ENCODE measurements around the gene SLC12A8.

Gene SLC12A8

DNA sequence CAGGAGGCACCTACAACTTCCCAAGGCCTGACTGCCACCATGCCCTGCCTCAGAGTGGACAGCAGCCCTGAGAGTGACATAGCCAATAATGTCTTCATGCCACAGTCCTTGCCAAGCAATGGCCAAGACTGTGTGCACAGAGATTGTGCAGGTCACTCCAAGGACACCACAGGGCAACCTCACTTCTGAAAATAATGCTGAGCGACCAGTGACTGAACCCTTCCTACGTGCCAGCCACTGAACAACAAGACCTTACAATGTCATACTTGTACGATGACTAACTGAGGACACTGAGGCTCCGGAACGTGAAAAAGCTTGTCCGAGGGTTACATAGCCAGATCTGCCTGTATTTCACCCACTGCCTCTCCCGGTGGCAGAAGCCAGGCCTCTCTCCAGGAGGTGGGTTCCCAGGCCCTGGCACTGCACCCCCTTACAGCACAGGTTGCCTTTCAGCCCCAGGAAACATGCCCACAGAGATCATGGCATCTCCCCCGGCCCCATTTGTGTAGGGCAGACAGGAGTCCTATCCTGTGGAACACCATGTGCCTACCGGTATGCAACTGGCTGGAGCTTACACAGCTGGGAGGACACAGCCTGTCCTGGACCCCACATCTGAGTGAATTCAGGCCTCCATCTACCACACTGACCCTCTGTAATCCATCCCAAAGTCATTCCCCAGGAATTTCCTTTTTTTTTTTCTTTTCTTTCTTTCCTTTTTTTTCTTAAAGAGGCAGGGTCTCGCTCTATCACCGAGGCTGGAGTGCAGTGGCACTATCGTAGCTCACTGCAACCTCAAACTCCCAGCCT, 72.3 kb downstream of the SLC12A8 start:
- peak; percentile 77 for DNase-seq (ENCODE audit: low read depth, low spot score)

DNA sequence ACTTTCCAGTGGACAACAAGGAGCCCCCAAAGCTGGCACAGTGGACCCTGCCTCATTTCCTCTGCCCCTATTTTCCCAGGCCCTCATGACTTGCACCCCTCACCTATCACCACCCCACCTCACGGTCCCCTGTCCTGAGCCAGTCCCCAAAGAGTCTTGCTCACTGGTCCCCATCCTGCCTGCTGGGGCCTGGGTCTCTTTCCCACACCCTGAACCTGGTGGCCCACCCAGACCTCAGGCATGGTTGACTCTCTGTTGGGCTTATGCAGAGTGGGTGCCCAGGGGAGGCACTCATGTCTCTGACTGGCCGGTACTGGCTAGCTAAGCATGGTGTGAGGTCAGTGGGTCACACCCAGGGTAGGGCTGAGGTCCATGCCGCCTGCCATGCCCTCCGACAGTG, 73.2 kb downstream of the SLC12A8 start:
- no peak for DNase-seq (ENCODE audit: low read depth, low spot score)

- peak; percentile 62 for DNase-seq (ENCODE audit: low read depth, low spot score)
These were observed 75.1 kb downstream of the SLC12A8 start for GRCh38 chr3:125137358-125138033.

DNA sequence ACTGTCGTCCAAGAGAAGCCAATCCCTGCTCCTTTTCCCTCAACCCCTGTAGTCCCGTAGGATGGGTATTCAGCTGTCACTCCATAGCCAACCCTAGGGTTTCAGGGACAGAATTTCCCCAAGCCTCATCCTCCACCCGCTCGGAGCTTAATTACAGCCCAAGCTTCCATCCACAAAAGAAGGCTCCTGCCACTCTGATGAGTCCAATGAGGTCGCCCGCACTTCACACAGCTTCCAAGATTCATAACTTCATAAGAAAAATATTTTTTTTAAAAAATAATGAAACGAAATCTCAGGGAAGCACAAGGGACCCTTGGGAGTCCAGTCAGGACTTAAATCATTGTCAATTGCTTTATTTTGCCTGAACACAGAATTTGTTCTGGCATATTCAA, 75.6 kb downstream of the SLC12A8 start:
- no peak for DNase-seq (ENCODE audit: low read depth, low spot score)

GRCh38 chr3:125136515-125136914, 76.0 kb downstream of the SLC12A8 start:
- no peak for DNase-seq (ENCODE audit: low read depth, low spot score)

DNA sequence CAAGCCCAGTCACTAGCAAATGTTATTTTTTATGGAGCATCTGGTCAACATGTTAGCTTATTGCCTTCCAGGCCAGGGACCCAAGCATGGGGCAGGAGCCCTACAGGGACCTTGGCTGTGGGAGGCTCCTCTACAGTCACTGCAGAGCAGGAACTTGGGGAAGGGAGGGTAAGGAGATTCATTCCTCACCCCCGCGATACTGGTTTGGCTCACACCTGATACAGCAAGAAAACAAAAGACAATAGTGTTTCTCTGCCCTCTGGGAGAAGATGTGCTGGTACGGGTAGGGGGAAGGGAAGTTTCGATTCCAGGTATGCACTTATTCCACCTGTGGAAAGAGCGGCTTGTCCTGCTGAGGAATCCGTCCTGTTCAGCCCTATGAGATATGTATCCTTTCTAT, 77.6 kb downstream of the SLC12A8 start:
- no peak for DNase-seq (ENCODE audit: low read depth, low spot score)

DNA sequence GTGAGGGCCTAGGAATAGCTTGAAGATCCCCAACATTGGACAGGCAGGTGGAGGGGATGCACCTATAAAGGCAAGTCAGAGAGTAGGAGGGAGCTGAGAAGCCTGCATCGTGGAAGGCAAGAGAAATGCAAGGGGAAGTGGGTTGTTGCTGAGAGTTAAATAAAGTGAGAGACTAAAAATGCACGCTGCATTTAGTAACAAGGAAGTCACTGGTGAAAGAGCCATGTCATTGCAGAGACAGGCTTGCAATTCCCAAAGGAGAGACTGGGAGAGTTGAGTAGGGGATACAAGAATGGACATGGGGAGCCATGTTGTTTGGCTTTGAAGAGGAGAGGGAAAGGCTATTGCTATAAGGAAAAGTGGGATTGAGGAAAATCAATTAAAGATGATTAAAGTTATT, 79.7 kb downstream of the SLC12A8 start:
- no peak for DNase-seq (ENCODE audit: low read depth, low spot score)

GRCh38 chr3:125129512-125129997, 83.0 kb downstream of the SLC12A8 start:
- DNase-seq (ENCODE audit: low read depth, low spot score): peak; percentile 95

DNA sequence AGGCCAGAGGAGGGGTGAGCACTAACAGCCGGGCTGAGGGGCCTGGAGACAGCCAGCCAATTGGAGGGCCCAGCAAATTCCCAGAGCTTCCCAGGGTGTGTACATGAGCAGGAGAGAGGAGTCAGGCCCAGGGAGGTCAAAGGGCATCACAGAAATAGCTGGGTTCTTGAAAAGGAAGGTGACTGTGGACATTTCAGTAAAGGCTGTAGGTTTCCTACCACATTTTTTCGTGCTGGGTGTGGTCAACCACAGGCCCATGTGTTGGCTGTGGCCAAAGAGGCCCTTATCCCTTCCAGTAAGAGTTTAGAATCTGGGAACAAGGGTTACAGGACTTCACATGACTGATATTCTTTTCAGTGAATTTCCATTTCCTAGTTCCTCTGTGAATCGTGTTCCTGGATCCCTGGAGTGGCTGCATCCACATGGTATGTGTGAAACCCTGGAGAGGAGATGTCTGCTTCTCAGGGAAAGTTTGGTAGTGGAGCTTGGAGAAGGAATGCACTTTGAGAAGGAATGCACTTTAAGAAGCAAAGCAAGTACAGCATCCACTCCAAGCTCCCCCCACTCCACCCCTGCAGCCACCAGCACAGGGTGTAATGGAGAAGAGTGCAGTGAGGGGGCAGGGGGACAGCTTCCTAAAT, 83.6 kb downstream of the SLC12A8 start:
- peak; percentile 85 for DNase-seq (ENCODE audit: low read depth, low spot score)

DNA sequence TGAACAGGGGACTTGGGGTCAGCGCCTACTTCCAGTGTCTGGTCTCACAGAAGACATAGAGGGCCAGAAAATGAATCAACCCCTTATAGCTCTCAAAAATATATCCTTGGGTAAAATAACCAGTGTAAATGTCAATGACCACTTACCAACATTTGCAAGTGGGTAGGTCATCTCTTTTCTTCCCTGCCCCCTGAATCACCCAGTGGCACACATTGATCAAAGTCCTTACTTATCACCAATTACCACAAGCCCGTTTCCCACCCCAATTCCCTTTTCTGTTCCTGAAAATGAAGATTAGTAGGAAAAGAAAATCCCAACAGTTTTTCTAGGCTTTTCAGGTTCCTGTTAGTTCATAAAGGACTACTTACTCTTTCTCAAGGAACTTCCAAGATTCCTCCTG, 86.2 kb downstream of the SLC12A8 start:
- DNase-seq (ENCODE audit: low read depth, low spot score): no peak

- peak; percentile 92 for DNase-seq (ENCODE audit: low read depth, low spot score)
These were observed 86.7 kb downstream of the SLC12A8 start for GRCh38 chr3:125125821-125126245.

DNA sequence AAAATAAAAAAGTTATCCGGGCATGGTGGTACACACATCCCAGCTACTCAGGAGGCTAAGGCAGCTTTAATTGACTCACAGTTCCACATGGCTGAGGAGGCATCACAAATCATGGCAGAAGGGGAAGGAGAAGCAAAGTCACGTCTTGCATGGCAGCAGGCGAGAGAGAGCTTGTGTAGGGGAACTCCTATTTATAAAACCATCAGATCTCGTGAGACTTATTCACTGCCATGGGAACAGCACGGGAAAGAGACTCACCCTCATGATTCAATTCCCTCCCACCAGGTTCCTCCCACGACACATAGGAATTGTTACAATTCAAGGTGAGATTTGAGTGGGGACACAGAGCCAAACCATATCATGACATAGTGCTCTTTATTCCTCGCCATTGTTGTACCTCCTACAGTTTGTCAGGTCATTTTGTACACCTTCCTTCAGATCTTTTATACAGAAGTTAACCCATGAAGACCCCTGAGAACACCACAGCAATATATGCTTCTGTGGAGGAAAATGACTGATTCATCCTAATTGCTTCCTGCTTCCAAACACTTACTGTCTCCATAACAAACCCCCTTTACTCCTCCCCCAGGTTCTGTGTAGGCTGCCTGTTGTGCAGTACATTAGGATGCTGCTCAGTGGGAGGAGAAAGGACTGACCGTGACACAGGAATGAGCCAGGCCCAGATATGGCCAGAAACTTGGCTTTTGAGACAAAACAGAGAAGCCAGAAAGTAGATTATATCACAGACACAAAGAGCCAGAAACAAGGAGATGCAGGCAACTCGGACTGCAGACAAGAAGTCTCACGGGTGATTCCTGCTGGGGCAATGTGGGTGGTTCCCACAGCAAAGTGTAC, 88.9 kb downstream of the SLC12A8 start:
- peak; percentile 70 for DNase-seq (ENCODE audit: low read depth, low spot score)

DNA sequence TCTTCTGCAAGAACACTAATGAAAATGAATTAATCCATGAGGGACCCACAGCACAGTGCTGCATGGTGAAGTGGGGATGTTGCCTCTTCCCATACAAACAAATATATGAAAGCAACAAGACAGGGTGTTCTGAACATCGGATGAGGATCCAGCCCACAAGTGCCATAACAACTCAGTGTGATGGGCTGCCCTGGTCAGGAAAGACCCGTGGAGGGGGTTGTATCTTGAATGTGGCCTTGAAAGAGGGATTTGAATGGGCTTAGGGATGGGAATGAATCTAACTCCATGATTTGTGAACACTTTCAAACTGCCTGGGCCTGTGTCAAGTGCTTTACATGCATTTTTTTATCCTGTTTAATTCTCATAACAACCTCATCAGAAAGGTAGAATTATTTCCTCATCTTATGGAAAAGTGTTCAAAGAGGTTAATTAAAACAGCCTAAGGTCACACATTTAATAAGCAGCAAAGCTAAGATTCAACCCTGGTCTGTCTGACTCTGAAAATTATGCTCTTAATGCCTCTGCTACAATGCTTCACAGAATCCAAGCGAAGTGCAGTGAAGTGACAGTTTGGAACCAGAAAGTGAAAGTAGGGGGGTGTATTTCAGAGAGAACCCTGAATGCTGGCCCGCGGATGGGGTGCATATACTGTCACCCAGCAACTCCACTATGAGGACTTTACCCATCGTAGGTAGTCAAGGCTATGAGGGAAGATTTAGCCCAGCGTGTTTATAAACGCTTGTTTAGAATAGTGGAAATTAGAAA, 91.1 kb downstream of the SLC12A8 start:
- DNase-seq (ENCODE audit: low read depth, low spot score): no peak

- peak; percentile 82 for DNase-seq (ENCODE audit: low read depth, low spot score)
These were observed 92.0 kb downstream of the SLC12A8 start for GRCh38 chr3:125120379-125121122.

- DNase-seq (ENCODE audit: low read depth, low spot score): no peak
These were observed 92.7 kb downstream of the SLC12A8 start for GRCh38 chr3:125119752-125120378.

DNA sequence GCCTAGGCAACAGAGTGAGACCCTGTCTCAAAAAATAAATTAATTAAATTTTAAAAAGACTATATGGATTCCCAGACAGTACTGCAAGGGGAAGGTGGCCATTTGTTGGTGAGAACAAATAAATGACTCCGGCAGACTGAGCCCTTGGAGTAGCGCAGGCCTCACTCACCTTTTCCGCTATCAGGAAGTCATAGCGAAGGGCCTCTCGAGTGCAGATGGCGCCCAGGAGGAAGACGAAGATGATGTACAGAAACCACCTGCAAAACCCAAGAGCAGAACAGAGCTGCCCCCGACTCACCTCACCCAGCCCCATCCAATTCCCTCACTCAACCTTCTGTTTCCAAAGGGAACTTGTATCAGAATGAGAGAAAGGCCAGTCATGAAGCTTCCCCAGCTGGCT, 93.9 kb downstream of the SLC12A8 start:
- no peak for DNase-seq (ENCODE audit: low read depth, low spot score)

- DNase-seq (ENCODE audit: low read depth, low spot score): peak; percentile 41
These were observed 94.8 kb downstream of the SLC12A8 start for GRCh38 chr3:125117631-125118191.

- peak; percentile 87 for DNase-seq (ENCODE audit: low read depth, low spot score)
These were observed 96.1 kb downstream of the SLC12A8 start for GRCh38 chr3:125116311-125117080.
